SKM-1 (cell line): ENCODE data around the gene YWHAQ.
A peak's percentile ranks its signal among the peaks of the same experiment; 100 is the strongest.
"Not testable (repeated sequence)": the region's sequence is repeated elsewhere in the genome, so short reads cannot be mapped to it uniquely, and the experiment has no call there.

Experiments
- DNase-seq: peaks from one replicate; lab custom pipeline; 2025; ENCODE audit not compliant: unreplicated experiment; lab: John Stamatoyannopoulos, UW

Gene YWHAQ

GRCh38 chr2:9552219-9553178, 78.3 kb downstream of the YWHAQ start:
- no peak for DNase-seq

DNA sequence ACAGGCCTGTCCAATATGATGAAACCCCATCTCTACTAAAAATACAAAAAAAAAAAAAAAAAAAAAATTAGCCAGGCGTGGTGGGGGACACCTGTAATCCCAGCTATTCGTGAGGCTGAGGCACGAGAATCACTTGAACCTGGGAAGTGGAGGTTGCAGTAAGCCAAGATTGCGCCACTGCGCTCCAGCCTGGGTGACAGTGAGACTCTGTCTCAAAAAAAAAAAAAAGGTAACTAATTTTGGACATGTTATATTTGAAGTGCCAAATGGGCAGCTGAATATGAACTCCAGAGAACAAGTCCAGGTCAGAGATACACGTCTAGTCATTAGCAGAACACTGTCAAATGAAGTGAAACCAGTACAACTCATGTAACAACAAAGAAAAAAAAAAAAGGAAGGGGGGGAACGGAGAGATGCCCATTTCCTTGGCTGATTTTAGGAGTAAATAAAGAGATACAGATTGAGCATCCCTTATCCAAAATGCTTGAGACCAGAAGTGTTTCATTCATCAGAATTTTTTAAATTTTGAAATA, 79.9 kb downstream of the YWHAQ start:
- not testable (repeated sequence) for DNase-seq

GRCh38 chr2:9549420-9549819, 81.4 kb downstream of the YWHAQ start:
- no peak for DNase-seq

- DNase-seq, result no peak
These were observed 82.3 kb downstream of the YWHAQ start for GRCh38 chr2:9548506-9548905.

DNA sequence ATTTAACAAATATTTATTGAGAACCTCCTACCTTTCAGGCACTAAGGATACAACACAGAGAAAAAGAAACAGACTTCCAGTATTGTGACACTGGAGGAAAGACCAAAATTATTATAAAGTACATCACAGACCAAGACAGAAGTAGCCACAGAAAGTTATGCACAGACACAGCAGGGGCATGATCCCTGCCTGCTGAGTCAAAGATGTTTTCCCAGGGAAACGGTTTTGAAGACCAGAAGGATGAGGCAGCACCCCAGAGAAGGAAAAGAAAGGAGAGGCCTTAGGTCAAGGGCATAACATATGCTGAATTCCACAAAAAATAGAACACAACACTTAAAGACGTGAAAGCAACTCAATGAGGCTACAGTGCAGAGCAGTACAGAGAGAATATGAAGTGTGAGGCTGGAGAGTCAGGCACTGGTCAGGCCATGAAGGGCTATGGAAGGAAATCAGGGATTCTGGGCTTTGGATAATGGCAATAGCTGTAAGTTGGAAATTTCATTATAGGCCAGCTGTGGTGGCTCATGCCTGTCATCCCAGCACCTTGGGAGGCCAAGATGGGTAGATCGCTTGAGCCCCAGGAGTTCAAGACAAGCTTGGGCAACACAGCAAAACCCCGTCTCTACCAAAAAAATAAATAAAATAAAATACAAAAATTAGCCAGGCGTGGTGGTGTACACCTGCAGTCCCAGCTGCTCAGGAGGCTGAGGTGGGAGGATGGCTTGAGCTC, 83.4 kb downstream of the YWHAQ start:
- DNase-seq, result no peak

DNA sequence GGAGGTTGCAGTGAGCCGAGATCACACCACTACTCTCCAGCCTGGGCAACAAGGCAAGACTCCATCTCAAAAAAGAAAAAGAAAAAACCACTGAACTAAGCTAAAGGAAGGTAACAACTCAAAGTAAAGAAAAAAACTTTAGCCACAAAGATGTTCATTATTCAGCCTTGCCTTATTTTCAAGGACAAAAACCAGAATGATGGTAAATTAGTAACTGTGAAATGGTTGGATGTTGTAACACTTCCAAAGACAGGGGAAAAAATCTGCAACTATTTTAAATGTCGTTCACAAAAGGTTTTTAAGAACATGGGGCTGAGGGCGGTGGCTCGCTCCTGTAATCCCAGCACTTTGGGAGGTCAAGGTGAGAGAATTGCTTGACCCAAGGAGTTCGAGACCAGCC, 85.3 kb downstream of the YWHAQ start:
- no peak for DNase-seq

GRCh38 chr2:9543557-9543956, 87.2 kb downstream of the YWHAQ start:
- no peak for DNase-seq

DNA sequence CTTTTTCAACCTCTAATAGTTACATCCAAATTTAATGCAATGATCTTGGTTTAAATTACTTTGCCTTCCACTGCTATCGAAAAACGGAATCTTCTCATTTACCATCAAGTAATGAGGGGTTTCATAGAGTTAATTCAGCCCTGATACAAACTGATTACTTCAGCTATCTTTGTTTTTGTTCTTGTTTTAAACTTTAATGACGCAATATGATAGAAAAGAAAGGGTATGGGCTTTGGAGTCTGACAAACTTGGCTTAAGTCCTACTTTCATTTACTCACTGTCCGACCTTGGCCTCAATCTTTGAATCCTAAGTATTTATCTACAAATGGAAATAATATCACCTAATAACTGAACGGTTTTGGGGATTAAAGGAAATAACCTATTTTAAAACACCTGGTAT, 91.3 kb downstream of the YWHAQ start:
- no peak for DNase-seq

DNA sequence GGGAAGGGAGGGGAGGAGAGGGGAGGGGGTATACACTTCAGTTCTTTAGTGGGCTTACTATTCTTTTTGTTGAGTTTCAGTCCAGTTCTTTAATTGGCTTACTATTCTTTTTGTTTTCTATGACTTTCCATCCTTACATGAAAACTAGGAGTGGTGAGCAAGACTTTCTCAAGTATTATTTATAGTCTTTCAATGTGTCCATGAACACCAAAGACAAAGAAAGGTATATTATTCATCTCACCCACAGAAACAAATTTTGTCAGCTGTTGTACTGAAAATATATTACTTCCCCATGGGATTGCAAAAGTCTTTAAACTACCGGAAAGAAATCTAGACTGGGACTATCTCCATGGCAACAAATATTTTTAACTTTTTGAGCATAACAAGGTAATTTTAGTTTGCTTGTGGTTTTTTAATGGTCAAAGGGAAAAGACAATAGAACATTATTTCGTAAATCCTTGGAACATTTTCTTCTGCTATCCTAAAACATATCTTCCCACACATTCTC, 92.7 kb downstream of the YWHAQ start:
- DNase-seq, result peak; percentile 78

DNA sequence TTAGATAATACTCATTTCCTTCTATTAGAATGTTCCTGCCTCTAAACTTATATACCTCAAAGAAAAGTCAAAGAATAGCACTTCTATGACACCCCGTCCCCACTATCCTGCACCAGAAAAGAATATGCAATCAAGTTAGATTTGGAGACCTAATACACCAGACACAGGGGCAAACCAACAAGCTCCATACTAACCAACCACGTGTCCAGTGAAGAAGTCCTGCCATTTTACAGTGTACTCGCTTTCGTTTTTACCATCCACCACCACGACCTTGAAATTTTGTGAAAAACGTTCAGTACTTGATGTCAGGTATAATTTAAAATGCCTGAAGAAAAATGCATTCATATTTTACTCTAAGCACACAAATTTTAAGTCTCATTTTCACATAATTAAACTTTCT, 94.3 kb downstream of the YWHAQ start:
- no peak for DNase-seq

GRCh38 chr2:9535177-9535576, 95.6 kb downstream of the YWHAQ start:
- no peak for DNase-seq
